Endodermal cell (in vitro differentiated cells): ENCODE results near the gene DYNLT3. TPM values are rescaled to one million over a fixed set of nuclear protein-coding genes. Genes with fewer than 3 reads are reported as not detected.

ENCODE experiments used
- DNase-seq: peaks from one replicate; pipeline ENCODE4 v3.0.0-alpha.2; 2017
- H3K27ac ChIP-seq: 2 replicates; pipeline ENCODE4 v1.5.1; 2013; ENCODE audit warnings: mild to moderate bottlenecking, low read depth, low read length, moderate library complexity
- H3K27me3 ChIP-seq: 2 replicates; pipeline ENCODE4 v1.6.1; 2013; ENCODE audit warnings: mild to moderate bottlenecking, low read length, moderate library complexity; ENCODE audit not compliant: insufficient read depth, control insufficient read depth, poor library complexity, severe bottlenecking
- H3K36me3 ChIP-seq: 2 replicates; pipeline ENCODE4 v1.7.0; 2013; ENCODE audit warnings: mild to moderate bottlenecking, low read length, moderate library complexity; ENCODE audit not compliant: control insufficient read depth, insufficient read depth
- H3K4me1 ChIP-seq: one replicate; pipeline ENCODE4 v1.7.0; 2013; ENCODE audit warnings: low read length; ENCODE audit not compliant: control insufficient read depth, insufficient read depth
- H3K4me3 ChIP-seq: 2 replicates; pipeline ENCODE4 v1.5.1; 2013; ENCODE audit warnings: mild to moderate bottlenecking, low read length, moderate library complexity
- H3K9ac ChIP-seq: 2 replicates; pipeline ENCODE4 v1.6.1; 2013; ENCODE audit warnings: mild to moderate bottlenecking, low read length, moderate library complexity; ENCODE audit not compliant: poor library complexity, severe bottlenecking; ENCODE audit errors: extremely low read depth
- H3K9me3 ChIP-seq: 2 replicates; pipeline ENCODE4 v1.6.1; 2013; ENCODE audit warnings: mild to moderate bottlenecking, low read length, moderate library complexity; ENCODE audit not compliant: control insufficient read depth
- H3K27ac Mint-ChIP-seq: 2 replicates; pipeline ENCODE4 v1.8.0; 2020; ENCODE audit warnings: mixed read lengths
- H3K27me3 Mint-ChIP-seq: 2 replicates; pipeline ENCODE4 v1.8.0; 2021; ENCODE audit warnings: mild to moderate bottlenecking, mixed read lengths; ENCODE audit not compliant: insufficient read depth
- H3K36me3 Mint-ChIP-seq: 2 replicates; pipeline ENCODE4 v1.8.0; 2020; ENCODE audit warnings: low read depth, mixed read lengths
- H3K4me1 Mint-ChIP-seq: 2 replicates; pipeline ENCODE4 v1.8.0; 2020; ENCODE audit warnings: mixed read lengths
- H3K4me3 Mint-ChIP-seq: 2 replicates; pipeline ENCODE4 v1.8.0; 2020; ENCODE audit warnings: mild to moderate bottlenecking, moderate library complexity, mixed read lengths
- H3K9me3 Mint-ChIP-seq: 2 replicates; pipeline ENCODE4 v1.8.0; 2020; ENCODE audit warnings: mild to moderate bottlenecking, mixed read lengths
- CTCF ChIP-seq: fragments of 200-600 bp; sonication (generic); conservative IDR thresholded peaks from 2 replicates; pipeline ENCODE4 v1.5.0; 2021; ENCODE audit warnings: antibody characterized with exemption, mild to moderate bottlenecking
- WGBS, 2 experiments: methylation state at CpG; one replicate each; pipeline versions ENCODE4 v1.1.5 to v1.1.7; 2013; ENCODE audit warnings: missing lambda C conversion rate in 2 of 2, mixed read lengths in 1 of 2; ENCODE audit not compliant: insufficient coverage in 1 of 2, insufficient read length in 1 of 2; 5-methylcytosine and 5-hydroxymethylcytosine counted together
- total RNA-seq, 2 donors: library from RNA; stranded (reverse); fragmentation: NEBNext Ultra II Directional in 1 of 2; extraction: Animal tissue kit (Norgen Biotek cat#: 25700) in 1 of 2; gene quantifications; 2 replicates in 1 of 2; 3 replicates in 1 of 2; pipeline ENCODE4 v1.2.1, GENCODE V29; 2021

DYNLT3 gene
- total RNA-seq, 2 donors from 2014 or later, result 14.3 to 15.4 TPM

GRCh38 chrX:37883196-37883595 is 35.8 kb upstream of the DYNLT3 start:
- Mint-ChIP-seq H3K4me1 (peaks cover 4% of the 10 kb centered on the region), H3K9me3 (peaks cover 39% of the 10 kb centered on the region), H3K27me3 (no peaks in the 10 kb centered on the region), H3K4me3 (no peak overlapping the region), H3K27ac (no peak overlapping the region), H3K36me3 (no peaks in the 10 kb centered on the region)
- no peaks in the 10 kb centered on the region for H3K27me3 ChIP-seq
- H3K36me3 ChIP-seq, result no peaks in the 10 kb centered on the region
- WGBS, 2 experiments, result 81% methylated on average over 2 of the region's 2 CpGs; no CpG with 5 or more reads in 1 of the 2 experiments
- DNase-seq, result no peak
- no peak overlapping the region for H3K27ac ChIP-seq
- no peaks in the 10 kb centered on the region for H3K4me1 ChIP-seq
- TF ChIP-seq CTCF, result no peak
- no peak overlapping the region for H3K4me3 ChIP-seq
- H3K9ac ChIP-seq, result no peak overlapping the region
- no peaks in the 10 kb centered on the region for H3K9me3 ChIP-seq

GRCh38 chrX:37879692-37880091 is 32.3 kb upstream of the DYNLT3 start:
- H3K9me3 Mint-ChIP-seq, result peaks cover 36% of the 10 kb centered on the region

GRCh38 chrX:37876716-37877115 is 29.3 kb upstream of the DYNLT3 start:
- H3K4me1 ChIP-seq, result no peaks in the 10 kb centered on the region
- H3K4me3 Mint-ChIP-seq, result no peak overlapping the region
- no peak overlapping the region for H3K27ac ChIP-seq
- H3K36me3 ChIP-seq, result no peaks in the 10 kb centered on the region
- H3K9ac ChIP-seq, result no peak overlapping the region
- H3K4me1 Mint-ChIP-seq, result peaks cover 4% of the 10 kb centered on the region
- H3K27me3 ChIP-seq, result no peaks in the 10 kb centered on the region
- H3K36me3 Mint-ChIP-seq, result no peaks in the 10 kb centered on the region
- H3K9me3 Mint-ChIP-seq, result peaks cover 30% of the 10 kb centered on the region
- DNase-seq, result no peak
- H3K27ac Mint-ChIP-seq, result no peak overlapping the region
- no peak for TF ChIP-seq CTCF
- 91% methylated on average over 4 of the region's 4 CpGs; no CpG with 5 or more reads in 1 of the 2 experiments for whole genome bisulfite sequencing, 2 experiments
- H3K27me3 Mint-ChIP-seq, result no peaks in the 10 kb centered on the region
- H3K4me3 ChIP-seq, result no peak overlapping the region
- H3K9me3 ChIP-seq, result no peaks in the 10 kb centered on the region

More at GRCh38 chrX:37879692-37880091, 32.3 kb upstream of the DYNLT3 start:
- Mint-ChIP-seq H3K4me3 (no peak overlapping the region), H3K36me3 (no peaks in the 10 kb centered on the region), H3K27me3 (no peaks in the 10 kb centered on the region), H3K4me1 (peaks cover 4% of the 10 kb centered on the region), H3K27ac (no peak overlapping the region)
- no peaks in the 10 kb centered on the region for H3K27me3 ChIP-seq
- no peak overlapping the region for H3K4me3 ChIP-seq
- no peaks in the 10 kb centered on the region for H3K4me1 ChIP-seq
- TF ChIP-seq CTCF, result no peak
- H3K27ac ChIP-seq, result no peak overlapping the region
- DNase-seq, result no peak
- H3K36me3 ChIP-seq, result no peaks in the 10 kb centered on the region
- WGBS, 2 experiments, result 60% methylated on average over 1 of the region's 1 CpG; no CpG with 5 or more reads in 1 of the 2 experiments
- H3K9ac ChIP-seq, result no peak overlapping the region
- H3K9me3 ChIP-seq, result no peaks in the 10 kb centered on the region
